ENCODE measurements around the gene THUMPD3.

DNA sequence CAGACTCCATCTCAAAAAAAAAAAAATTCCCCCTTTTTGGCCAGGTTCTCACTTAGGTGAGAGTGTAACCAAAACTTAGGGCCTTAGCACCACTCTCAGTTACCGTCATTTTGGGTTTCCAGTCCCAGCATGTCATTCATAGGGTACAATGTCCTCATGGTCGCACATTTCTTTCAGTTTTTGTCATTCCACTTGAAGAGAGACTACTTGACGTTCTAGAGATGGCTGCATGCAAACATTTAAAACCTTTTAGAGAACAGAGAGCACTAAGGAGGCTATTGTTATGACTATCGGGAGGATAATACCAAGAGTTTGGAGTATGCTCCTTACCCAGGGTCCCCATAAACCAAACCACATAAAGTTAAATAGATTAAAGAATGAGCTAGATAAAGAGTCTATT is 37.9 kb upstream of the THUMPD3 start:
- TF ChIP-seq, protein P1, sequence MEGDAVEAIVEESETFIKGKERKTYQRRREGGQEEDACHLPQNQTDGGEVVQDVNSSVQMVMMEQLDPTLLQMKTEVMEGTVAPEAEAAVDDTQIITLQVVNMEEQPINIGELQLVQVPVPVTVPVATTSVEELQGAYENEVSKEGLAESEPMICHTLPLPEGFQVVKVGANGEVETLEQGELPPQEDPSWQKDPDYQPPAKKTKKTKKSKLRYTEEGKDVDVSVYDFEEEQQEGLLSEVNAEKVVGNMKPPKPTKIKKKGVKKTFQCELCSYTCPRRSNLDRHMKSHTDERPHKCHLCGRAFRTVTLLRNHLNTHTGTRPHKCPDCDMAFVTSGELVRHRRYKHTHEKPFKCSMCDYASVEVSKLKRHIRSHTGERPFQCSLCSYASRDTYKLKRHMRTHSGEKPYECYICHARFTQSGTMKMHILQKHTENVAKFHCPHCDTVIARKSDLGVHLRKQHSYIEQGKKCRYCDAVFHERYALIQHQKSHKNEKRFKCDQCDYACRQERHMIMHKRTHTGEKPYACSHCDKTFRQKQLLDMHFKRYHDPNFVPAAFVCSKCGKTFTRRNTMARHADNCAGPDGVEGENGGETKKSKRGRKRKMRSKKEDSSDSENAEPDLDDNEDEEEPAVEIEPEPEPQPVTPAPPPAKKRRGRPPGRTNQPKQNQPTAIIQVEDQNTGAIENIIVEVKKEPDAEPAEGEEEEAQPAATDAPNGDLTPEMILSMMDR (IDR thresholded peaks at IDR 0.05; ENCODE audit: insufficient read depth, low read depth, low read length), result no peak
- TF ChIP-seq EZH2 (IDR thresholded peaks at IDR 0.05; ENCODE audit: insufficient read depth, low read length), result no peak

All from astrocyte (in vitro differentiated cells and primary cell).